Measurements from ENCODE around the gene CISD3.
A peak's percentile ranks its signal among the peaks of the same experiment; 100 is the strongest.

Gene CISD3

DNA sequence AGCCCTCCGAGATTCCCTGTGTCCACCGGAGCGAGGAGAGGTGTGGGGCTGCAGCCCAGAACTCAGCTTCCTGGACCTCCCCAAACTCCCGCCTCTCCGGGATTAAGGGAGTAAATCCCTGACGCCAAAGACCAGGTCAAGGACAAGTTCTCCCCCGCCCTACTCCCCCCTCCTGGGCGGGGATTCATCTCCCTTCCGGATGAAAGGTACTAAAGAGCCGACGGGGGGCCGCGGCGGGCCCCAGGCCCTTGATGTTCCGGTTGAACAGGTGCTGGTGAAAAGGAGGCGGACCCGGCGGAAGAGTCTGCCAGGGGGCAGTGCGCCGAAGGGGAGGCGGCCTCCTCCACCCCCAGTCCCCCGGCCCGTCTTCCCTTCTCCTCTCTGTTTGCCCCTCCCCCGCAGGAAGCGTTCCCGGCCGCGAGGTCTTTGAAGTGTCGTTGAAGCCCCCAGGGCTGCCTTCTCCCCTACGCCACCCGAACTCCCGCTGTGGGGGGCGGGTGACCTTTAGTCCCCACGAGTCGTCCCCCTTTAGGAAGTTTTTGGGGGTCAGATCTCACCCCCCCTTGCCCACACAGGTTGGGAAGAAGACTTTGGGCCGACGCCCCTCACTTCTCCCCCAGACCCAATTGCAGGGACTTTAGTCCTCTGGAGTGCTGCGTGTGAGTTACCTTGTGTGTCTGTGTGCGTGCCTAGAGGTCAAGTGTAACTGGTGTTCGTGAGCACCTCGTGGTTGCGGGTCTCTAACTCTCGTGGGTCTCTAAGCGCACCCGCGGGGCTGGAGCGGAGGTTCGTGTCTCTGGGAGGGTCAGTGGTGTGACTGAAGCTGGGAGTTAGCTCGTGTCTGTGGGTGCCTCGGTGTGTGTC, 26.2 kb upstream of the CISD3 start:
- DNase-seq (ENCODE audit: extremely low read depth, low read depth), result no peak
- TF ChIP-seq, protein P1, sequence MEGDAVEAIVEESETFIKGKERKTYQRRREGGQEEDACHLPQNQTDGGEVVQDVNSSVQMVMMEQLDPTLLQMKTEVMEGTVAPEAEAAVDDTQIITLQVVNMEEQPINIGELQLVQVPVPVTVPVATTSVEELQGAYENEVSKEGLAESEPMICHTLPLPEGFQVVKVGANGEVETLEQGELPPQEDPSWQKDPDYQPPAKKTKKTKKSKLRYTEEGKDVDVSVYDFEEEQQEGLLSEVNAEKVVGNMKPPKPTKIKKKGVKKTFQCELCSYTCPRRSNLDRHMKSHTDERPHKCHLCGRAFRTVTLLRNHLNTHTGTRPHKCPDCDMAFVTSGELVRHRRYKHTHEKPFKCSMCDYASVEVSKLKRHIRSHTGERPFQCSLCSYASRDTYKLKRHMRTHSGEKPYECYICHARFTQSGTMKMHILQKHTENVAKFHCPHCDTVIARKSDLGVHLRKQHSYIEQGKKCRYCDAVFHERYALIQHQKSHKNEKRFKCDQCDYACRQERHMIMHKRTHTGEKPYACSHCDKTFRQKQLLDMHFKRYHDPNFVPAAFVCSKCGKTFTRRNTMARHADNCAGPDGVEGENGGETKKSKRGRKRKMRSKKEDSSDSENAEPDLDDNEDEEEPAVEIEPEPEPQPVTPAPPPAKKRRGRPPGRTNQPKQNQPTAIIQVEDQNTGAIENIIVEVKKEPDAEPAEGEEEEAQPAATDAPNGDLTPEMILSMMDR (IDR thresholded peaks at IDR 0.05; ENCODE audit: low read depth, low read length, missing control alignments), result no peak
- H3K4me3 ChIP-seq (replicated peaks; ENCODE audit: low read depth, low read length), result peak overlapping the region; percentile 86

DNA sequence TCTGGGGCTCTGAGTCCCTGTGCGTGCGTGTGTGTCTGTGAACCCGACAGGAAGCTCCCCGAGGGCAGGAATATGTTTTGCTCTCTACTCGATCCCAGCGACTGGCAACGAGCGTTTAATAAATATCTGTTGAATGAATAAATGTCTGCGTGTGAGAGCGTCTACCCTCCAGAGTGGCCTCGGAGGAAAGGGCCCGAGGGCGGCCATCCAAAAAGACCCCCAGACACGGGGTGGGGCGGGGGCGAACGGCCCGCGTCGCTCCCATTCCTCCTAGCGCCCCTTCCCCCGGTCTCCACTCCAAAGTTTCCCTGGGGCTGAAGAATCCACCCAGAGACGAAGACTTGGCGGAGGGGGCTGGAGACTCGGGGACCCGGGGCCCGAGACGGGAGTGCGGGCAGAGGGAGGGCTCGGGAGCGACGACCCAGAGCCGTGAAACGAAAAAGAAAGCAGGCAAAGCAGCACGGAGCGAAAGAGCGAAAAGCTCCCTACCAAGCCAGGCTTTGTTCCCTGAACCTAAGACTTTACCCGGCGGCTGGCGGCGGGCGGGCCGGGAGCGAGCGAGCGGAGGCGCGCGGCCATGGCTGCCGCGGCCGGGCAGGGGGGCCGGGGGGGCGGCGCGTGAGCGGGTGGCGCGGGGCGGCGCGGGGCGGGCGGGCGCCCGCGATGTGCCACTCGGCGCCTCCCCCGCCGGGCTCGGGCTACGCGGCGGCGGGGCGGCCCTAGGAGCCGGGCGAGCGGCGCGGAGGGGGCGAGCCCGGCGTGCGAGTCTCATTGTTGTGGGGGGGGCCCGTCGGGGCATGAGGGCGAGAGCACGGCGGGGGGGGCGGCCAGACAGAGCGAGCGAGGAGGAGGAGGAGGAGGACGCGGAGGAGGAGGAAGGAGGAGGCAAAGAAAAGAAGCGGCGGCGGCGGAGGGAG, 25.3 kb upstream of the CISD3 start, which contains the start of gene MLLT6:
TSS of gene MLLT6 (plus strand) at position 668 of the 917 bp plus-strand sequence. CDS start 360 bp downstream, outside the sequence.
- DNase-seq (ENCODE audit: extremely low read depth, low read depth), result no peak
- TF ChIP-seq, protein P1 (IDR thresholded peaks at IDR 0.05; ENCODE audit: low read depth, low read length, missing control alignments), result no peak
- peak within 1 kb of the TSS; percentile 86 for H3K4me3 ChIP-seq (replicated peaks; ENCODE audit: low read depth, low read length)

DNA sequence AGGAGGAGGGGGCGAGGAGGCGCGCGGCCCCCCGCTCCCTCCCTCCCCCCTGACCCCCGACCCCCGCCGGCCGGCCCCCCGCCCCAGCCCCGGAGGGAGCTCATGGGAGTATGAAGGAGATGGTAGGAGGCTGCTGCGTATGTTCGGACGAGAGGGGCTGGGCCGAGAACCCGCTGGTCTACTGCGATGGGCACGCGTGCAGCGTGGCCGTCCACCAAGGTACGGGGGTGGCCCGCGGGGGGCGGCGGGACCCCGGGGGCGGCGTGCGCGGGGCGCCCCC, 24.7 kb upstream of the CISD3 start:
- TF ChIP-seq, protein P1 (IDR thresholded peaks at IDR 0.05; ENCODE audit: low read depth, low read length, missing control alignments), result no peak
- peak overlapping the region; percentile 86 for H3K4me3 ChIP-seq (replicated peaks; ENCODE audit: low read depth, low read length)
- DNase-seq (ENCODE audit: extremely low read depth, low read depth), result no peak

DNA sequence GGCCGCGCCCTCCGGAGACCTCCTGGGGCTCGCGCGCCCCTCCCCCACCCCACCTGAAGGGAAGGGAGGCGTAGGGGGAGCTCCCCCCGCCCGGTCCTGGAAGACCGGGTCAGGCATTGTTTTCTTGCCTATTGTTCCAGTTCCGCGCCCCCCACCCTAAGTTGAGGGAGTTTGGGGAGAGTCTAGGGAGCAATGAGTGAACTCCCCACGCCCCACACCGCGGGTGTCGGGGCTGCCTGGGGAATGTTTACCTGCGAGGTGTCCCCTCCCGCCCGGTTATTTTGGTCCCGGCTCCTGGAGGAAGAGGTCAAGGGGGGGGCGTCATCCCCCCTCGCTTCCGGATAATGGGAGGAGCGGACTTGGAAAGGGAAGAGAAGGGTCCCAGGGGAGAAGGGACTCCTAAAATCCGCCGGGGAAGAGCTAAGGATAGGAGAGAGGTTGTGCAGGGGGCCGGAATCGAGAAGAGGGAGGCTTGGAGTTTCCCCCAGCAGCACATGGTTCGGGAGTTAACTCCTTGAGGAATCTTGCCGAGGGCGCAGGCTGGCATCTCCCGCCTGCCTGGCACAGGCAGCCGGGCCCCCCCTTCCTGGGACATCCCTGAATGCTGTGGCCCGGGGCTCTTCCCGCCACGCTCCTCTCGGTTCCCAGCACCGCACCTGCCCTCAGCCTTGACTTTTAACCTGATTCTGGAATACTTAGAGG, 24.2 kb upstream of the CISD3 start:
- no peak for DNase-seq (ENCODE audit: extremely low read depth, low read depth)
- TF ChIP-seq, protein P1 (IDR thresholded peaks at IDR 0.05; ENCODE audit: low read depth, low read length, missing control alignments), result no peak
- H3K4me3 ChIP-seq (replicated peaks; ENCODE audit: low read depth, low read length), result peak overlapping the region; percentile 86

DNA sequence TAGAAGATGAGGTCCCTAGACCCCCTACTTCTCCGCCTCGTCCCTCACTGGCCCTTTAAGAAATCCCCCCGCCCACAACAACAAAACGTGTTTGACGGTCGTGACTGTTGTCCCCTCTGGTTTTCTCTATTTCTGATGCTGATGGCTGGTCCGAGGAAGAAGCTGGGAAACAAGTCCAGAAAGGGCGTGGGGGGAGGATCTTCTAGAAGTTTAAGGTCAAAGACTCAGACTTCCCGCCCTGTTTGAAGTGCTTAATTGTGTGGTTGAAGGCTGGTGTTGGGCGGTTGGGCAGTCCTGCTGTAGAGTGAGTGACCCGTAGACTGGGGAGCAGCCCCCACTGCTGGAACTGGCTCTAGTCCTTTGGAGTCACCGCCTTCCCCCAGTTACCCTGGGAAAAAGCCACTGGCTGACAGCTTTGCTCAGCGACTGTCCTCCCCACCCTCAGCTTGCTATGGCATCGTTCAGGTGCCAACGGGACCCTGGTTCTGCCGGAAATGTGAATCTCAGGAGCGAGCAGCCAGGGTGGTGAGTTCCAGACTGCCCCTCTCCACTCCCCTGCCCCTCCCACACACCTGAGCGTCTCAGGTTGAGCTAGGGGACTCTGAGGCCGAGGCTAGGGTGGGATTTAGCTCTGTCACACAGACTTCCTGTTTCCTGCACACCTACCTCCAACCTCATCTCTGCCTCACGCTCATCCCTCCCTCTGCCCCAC, 23.5 kb upstream of the CISD3 start:
- TF ChIP-seq, protein P1 (IDR thresholded peaks at IDR 0.05; ENCODE audit: low read depth, low read length, missing control alignments), result no peak
- peak overlapping the region; percentile 86 for H3K4me3 ChIP-seq (replicated peaks; ENCODE audit: low read depth, low read length)
- no peak for DNase-seq (ENCODE audit: extremely low read depth, low read depth)
